ENCODE data around the gene LRRTM3. TPM values are rescaled to one million over a fixed set of nuclear protein-coding genes. Genes with fewer than 3 reads are reported as not detected.

The LRRTM3 gene
- total and polyA plus RNA-seq, 4 donors: 16.5 to 28.6 (median 24.5) TPM

DNA sequence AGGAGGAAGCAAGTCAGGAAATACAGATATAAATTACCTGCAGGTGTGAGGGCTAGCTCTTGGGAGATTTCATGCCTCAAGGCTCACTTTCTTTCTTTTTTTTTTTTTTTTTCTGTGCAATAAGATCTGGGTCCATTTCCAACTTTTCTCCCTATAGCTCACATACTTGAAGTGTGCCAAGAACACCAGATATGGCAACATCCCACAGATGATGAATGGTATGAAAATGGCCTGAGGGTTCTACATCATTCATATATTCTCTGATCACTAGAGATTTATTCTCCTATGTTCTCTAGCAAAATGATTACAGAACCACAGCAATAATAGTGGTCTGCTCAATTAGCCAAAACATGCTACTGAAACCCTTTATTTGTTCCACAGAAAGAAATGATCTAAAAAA lies 117.2 kb downstream of the LRRTM3 start:
- no peak overlapping the region for H3K4me3 ChIP-seq (ENCODE audit: low read depth, low read length)
- no peak overlapping the region for H3K27ac ChIP-seq (ENCODE audit: low read depth, low read length)

DNA sequence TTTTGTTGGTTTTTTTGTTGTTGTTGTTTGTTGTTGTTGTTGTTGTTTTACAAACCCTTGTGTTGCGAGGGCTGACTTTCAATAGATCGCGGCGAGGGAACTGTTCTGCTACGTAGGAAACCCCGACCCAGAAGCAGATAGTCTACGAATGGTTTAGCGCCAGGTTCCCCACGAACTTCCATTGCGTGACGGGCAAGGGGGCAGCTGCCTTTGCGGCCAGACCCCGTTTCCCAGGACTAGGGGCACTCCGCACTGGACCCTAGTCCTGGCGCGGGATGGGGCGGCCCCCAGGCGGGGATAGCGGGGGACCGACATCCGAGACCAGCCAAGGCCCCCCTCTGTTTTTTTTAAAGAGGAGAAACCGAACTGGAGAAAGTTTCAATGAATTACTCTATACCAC lies 119.6 kb downstream of the LRRTM3 start:
- 97% methylated on average over 20 of the region's 22 CpGs for WGBS (ENCODE audit: insufficient coverage)
- H3K4me1 ChIP-seq (ENCODE audit: control insufficient read depth, insufficient read depth, low read length): no peaks in the 10 kb centered on the region
- no peak for DNase-seq (ENCODE audit: low read depth in 4 of 6, low spot score in 6 of 6)
- H3K9me3 ChIP-seq (ENCODE audit: control insufficient read depth, insufficient read depth, low read length): no peaks in the 10 kb centered on the region
- H3K4me3 ChIP-seq (ENCODE audit: low read depth, low read length): no peak overlapping the region
- H3K27me3 ChIP-seq (ENCODE audit: control insufficient read depth, insufficient read depth, low read length): no peaks in the 10 kb centered on the region
- no peaks in the 10 kb centered on the region for H3K36me3 ChIP-seq (ENCODE audit: control insufficient read depth, insufficient read depth, low read length)
- no peak overlapping the region for H3K27ac ChIP-seq (ENCODE audit: low read depth, low read length)

More for the DNA sequence above, 117.2 kb downstream of the LRRTM3 start:
- peak in 1 of 6 donors; percentile 5 for DNase-seq (ENCODE audit: low read depth in 4 of 6, low spot score in 6 of 6)
- Histone ChIP-seq H3K4me1 (ENCODE audit: control insufficient read depth, insufficient read depth, low read length) (no peaks in the 10 kb centered on the region), H3K27me3 (ENCODE audit: control insufficient read depth, insufficient read depth, low read length) (no peaks in the 10 kb centered on the region), H3K36me3 (ENCODE audit: control insufficient read depth, insufficient read depth, low read length) (no peaks in the 10 kb centered on the region), H3K9me3 (ENCODE audit: control insufficient read depth, insufficient read depth, low read length) (no peaks in the 10 kb centered on the region)

DNA sequence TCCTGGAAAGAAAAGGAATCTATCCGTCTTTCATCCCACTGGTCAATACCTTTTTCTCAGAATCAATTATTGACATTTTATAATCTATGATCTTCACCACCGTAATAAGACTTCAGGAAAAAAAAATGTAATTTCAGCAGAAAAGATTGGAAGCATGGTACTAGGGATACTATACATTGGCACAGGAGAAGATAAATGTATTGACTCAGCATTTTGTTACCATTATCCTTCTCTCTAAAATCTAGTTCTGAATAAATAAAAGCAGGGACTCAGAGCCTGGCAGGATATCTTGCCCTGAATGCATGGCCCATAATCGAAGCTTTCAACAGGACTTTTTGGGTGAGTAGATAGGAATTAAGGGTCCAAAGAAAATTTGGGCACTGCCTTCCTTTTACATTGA lies 120.7 kb downstream of the LRRTM3 start:
- H3K4me3 ChIP-seq (ENCODE audit: low read depth, low read length): no peak overlapping the region
- no peak for DNase-seq (ENCODE audit: low read depth in 4 of 6, low spot score in 6 of 6)
- H3K27me3 ChIP-seq (ENCODE audit: control insufficient read depth, insufficient read depth, low read length): no peaks in the 10 kb centered on the region
- no peaks in the 10 kb centered on the region for H3K36me3 ChIP-seq (ENCODE audit: control insufficient read depth, insufficient read depth, low read length)
- H3K4me1 ChIP-seq (ENCODE audit: control insufficient read depth, insufficient read depth, low read length): peaks cover 3% of the 10 kb centered on the region
- no peak overlapping the region for H3K27ac ChIP-seq (ENCODE audit: low read depth, low read length)
- WGBS (ENCODE audit: insufficient coverage): 88% methylated on average over 1 of the region's 3 CpGs
- no peaks in the 10 kb centered on the region for H3K9me3 ChIP-seq (ENCODE audit: control insufficient read depth, insufficient read depth, low read length)

DNA sequence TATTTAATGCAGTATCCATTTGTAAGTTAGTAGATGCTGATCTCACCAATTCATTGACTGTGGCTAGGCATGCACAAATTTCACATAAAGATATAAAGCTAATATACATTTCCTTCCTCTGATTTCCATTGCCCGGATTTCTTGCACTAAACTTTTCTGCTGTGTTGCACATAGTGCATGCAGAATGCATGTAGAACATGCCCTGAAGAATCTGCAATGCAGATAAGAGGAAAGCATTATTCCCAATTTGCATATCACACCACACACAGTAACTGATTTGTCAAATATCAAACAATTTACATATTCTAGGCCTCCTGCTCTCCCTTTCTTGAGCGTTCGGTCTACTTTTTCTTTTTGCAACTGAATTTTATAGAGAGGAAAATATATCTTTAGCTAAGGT lies 124.2 kb downstream of the LRRTM3 start:
- no peak overlapping the region for H3K27ac ChIP-seq (ENCODE audit: low read depth, low read length)
- DNase-seq (ENCODE audit: low read depth in 4 of 6, low spot score in 6 of 6): peak in 4 of 6 donors; percentile 4 to 62 (median 28)

DNA sequence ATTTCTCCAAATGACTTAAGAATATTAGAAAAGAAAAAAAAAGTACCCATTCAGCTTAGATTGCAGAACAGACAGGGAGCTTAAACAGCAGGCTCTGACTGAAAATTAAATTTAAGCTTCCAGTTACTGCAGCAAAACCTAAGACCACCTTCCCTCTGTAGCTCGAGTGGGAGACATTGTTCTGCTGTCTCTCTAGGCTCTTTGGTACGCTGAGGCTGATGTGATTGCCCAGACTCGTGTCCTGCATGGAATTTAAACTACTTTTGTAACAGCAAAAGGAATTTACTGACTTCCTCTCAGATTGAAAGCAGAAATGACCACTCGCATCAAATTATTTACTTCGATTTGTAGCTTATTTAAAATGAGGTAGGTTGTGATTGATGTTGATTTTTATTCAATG lies 124.6 kb downstream of the LRRTM3 start:
- peak in 5 of 6 donors; percentile 4 to 76 (median 20) for DNase-seq (ENCODE audit: low read depth in 4 of 6, low spot score in 6 of 6)
- no peaks in the 10 kb centered on the region for H3K27me3 ChIP-seq (ENCODE audit: control insufficient read depth, insufficient read depth, low read length)
- no peaks in the 10 kb centered on the region for H3K36me3 ChIP-seq (ENCODE audit: control insufficient read depth, insufficient read depth, low read length)
- no peaks in the 10 kb centered on the region for H3K9me3 ChIP-seq (ENCODE audit: control insufficient read depth, insufficient read depth, low read length)
- WGBS (ENCODE audit: insufficient coverage): 3% methylated on average over 3 of the region's 5 CpGs
- H3K27ac ChIP-seq (ENCODE audit: low read depth, low read length): peak overlapping the region; percentile 17
- no peak overlapping the region for H3K4me3 ChIP-seq (ENCODE audit: low read depth, low read length)
- peaks cover 3% of the 10 kb centered on the region for H3K4me1 ChIP-seq (ENCODE audit: control insufficient read depth, insufficient read depth, low read length)

More for the DNA sequence above, 124.2 kb downstream of the LRRTM3 start:
- WGBS (ENCODE audit: insufficient coverage): no CpG with 5 or more reads among the region's 3 CpGs
- no peak overlapping the region for H3K4me3 ChIP-seq (ENCODE audit: low read depth, low read length)
- no peaks in the 10 kb centered on the region for H3K27me3 ChIP-seq (ENCODE audit: control insufficient read depth, insufficient read depth, low read length)
- no peaks in the 10 kb centered on the region for H3K36me3 ChIP-seq (ENCODE audit: control insufficient read depth, insufficient read depth, low read length)
- peaks cover 3% of the 10 kb centered on the region for H3K4me1 ChIP-seq (ENCODE audit: control insufficient read depth, insufficient read depth, low read length)
- no peaks in the 10 kb centered on the region for H3K9me3 ChIP-seq (ENCODE audit: control insufficient read depth, insufficient read depth, low read length)

DNA sequence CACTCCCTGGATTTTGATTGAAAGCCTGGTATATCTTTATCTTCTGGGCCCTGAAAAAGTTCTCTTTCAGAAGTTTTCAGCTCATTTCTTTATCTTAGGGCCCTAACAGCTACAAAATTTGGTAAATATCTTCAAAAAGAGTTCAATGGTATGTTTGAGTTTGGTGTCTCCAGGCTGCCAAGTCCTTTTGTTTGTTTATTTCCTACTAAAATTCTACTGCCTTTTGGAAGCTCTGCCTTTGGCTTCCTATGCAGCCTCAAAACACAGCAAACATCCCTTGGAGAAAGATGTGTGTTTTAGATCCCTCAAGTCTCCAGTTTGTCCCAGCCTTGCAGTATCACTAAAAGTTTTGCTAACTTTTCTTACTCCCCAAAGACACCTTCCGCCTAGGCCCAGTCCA lies 146.8 kb downstream of the LRRTM3 start:
- Histone ChIP-seq H3K4me1 (ENCODE audit: control insufficient read depth, insufficient read depth, low read length) (no peaks in the 10 kb centered on the region), H3K27ac (ENCODE audit: low read depth, low read length) (no peak overlapping the region), H3K36me3 (ENCODE audit: control insufficient read depth, insufficient read depth, low read length) (no peaks in the 10 kb centered on the region), H3K4me3 (ENCODE audit: low read depth, low read length) (no peak overlapping the region), H3K9me3 (ENCODE audit: control insufficient read depth, insufficient read depth, low read length) (no peaks in the 10 kb centered on the region), H3K27me3 (ENCODE audit: control insufficient read depth, insufficient read depth, low read length) (no peaks in the 10 kb centered on the region)
- 91% methylated on average over 1 of the region's 1 CpG for WGBS (ENCODE audit: insufficient coverage)
- no peak for DNase-seq (ENCODE audit: low read depth in 4 of 6, low spot score in 6 of 6)

GRCh38 chr10:67075491-67075971 lies 149.7 kb downstream of the LRRTM3 start:
- Histone ChIP-seq H3K4me1 (ENCODE audit: control insufficient read depth, insufficient read depth, low read length) (no peaks in the 10 kb centered on the region), H3K4me3 (ENCODE audit: low read depth, low read length) (no peak overlapping the region), H3K27ac (ENCODE audit: low read depth, low read length) (no peak overlapping the region), H3K9me3 (ENCODE audit: control insufficient read depth, insufficient read depth, low read length) (no peaks in the 10 kb centered on the region), H3K27me3 (ENCODE audit: control insufficient read depth, insufficient read depth, low read length) (no peaks in the 10 kb centered on the region), H3K36me3 (ENCODE audit: control insufficient read depth, insufficient read depth, low read length) (no peaks in the 10 kb centered on the region)
- no CpG with 5 or more reads among the region's 4 CpGs for WGBS (ENCODE audit: insufficient coverage)
- DNase-seq (ENCODE audit: low read depth in 4 of 6, low spot score in 6 of 6): peak in 1 of 6 donors; percentile 36

DNA sequence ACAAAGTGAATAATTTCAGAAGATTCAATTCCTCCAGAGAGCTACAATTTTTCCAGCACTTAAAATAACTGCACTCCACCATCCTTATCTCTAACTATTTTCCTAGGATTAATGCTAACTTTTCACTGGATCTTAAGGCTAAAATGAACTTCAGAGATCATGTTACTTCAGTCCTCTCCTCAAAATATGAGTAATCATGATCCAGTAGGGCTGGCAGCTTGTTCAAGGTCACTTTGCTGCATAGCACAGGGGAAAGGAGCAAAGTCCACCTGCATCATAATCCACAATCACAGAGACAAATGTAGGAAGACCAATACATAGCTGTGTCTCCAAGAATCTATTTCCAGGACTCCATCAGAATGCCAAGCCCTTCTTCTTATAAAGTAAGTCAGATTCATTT lies 150.3 kb downstream of the LRRTM3 start:
- DNase-seq (ENCODE audit: low read depth in 4 of 6, low spot score in 6 of 6): no peak
- Histone ChIP-seq H3K27ac (ENCODE audit: low read depth, low read length) (no peak overlapping the region), H3K9me3 (ENCODE audit: control insufficient read depth, insufficient read depth, low read length) (no peaks in the 10 kb centered on the region), H3K4me3 (ENCODE audit: low read depth, low read length) (no peak overlapping the region), H3K27me3 (ENCODE audit: control insufficient read depth, insufficient read depth, low read length) (no peaks in the 10 kb centered on the region), H3K4me1 (ENCODE audit: control insufficient read depth, insufficient read depth, low read length) (no peaks in the 10 kb centered on the region), H3K36me3 (ENCODE audit: control insufficient read depth, insufficient read depth, low read length) (no peaks in the 10 kb centered on the region)

DNA sequence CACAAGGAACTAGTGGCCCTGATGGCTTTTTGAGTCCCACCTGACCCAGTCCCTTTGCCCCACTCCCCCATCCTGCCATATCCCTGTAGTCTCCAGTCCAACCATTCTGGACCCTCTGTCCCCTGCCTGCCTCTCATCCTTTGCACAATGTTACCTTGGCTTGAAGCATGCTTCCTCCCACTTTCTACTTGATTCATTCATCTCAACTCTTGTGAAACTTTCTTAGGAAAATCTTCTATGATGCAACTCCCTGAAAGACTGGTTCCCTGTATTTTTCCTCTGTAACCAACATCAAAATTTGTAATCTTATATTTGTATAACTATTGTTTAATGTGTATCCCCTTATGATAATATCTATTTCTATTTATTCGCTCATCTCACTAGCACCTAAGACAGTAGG lies 151.5 kb downstream of the LRRTM3 start:
- Histone ChIP-seq H3K4me3 (ENCODE audit: low read depth, low read length) (no peak overlapping the region), H3K4me1 (ENCODE audit: control insufficient read depth, insufficient read depth, low read length) (no peaks in the 10 kb centered on the region), H3K9me3 (ENCODE audit: control insufficient read depth, insufficient read depth, low read length) (no peaks in the 10 kb centered on the region), H3K36me3 (ENCODE audit: control insufficient read depth, insufficient read depth, low read length) (no peaks in the 10 kb centered on the region), H3K27ac (ENCODE audit: low read depth, low read length) (no peak overlapping the region), H3K27me3 (ENCODE audit: control insufficient read depth, insufficient read depth, low read length) (no peaks in the 10 kb centered on the region)
- WGBS (ENCODE audit: insufficient coverage): no CpG with 5 or more reads among the region's 1 CpG
- no peak for DNase-seq (ENCODE audit: low read depth in 4 of 6, low spot score in 6 of 6)

- no peaks in the 10 kb centered on the region for H3K4me1 ChIP-seq (ENCODE audit: control insufficient read depth, insufficient read depth, low read length)
- H3K27me3 ChIP-seq (ENCODE audit: control insufficient read depth, insufficient read depth, low read length): no peaks in the 10 kb centered on the region
- H3K4me3 ChIP-seq (ENCODE audit: low read depth, low read length): no peak overlapping the region
- H3K27ac ChIP-seq (ENCODE audit: low read depth, low read length): no peak overlapping the region
- no peaks in the 10 kb centered on the region for H3K9me3 ChIP-seq (ENCODE audit: control insufficient read depth, insufficient read depth, low read length)
- DNase-seq (ENCODE audit: low read depth in 4 of 6, low spot score in 6 of 6): peak in 1 of 6 donors; percentile 27
- no CpG with 5 or more reads among the region's 4 CpGs for WGBS (ENCODE audit: insufficient coverage)
- H3K36me3 ChIP-seq (ENCODE audit: control insufficient read depth, insufficient read depth, low read length): no peaks in the 10 kb centered on the region
Observed at GRCh38 chr10:67079126-67079525, 153.3 kb downstream of the LRRTM3 start.

Data from spinal cord (tissue), 10 donors.